D721Med (cell line): ENCODE measurements around the gene COG4.

Experiments
- DNase-seq: peaks from one replicate; pipeline ENCODE4 v3.0.0; 2011; ENCODE audit warnings: low spot score; ENCODE audit not compliant: insufficient read length
- FAIRE-seq: peaks from 2 replicates; lab custom pipeline; 2011; peaks lifted over from hg19 to GRCh38; lab: Jason Lieb, UNC
- CTCF ChIP-seq: IDR thresholded peaks from 2 replicates; pipeline ENCODE4 v1.5.1; 2012; ENCODE audit warnings: mild to moderate bottlenecking, control low read depth; ENCODE audit not compliant: insufficient read depth; ENCODE audit errors: missing control alignments

The COG4 gene

GRCh38 chr16:70568601-70569237 lies 45.4 kb upstream of the COG4 start:
- DNase-seq (no peak), FAIRE-seq (no peak)

GRCh38 chr16:70565053-70565452 lies 41.7 kb upstream of the COG4 start:
- FAIRE-seq (no peak), DNase-seq (no peak)
- no peak for TF ChIP-seq CTCF

More at GRCh38 chr16:70568601-70569237, 45.4 kb upstream of the COG4 start:
- no peak for TF ChIP-seq CTCF

DNA sequence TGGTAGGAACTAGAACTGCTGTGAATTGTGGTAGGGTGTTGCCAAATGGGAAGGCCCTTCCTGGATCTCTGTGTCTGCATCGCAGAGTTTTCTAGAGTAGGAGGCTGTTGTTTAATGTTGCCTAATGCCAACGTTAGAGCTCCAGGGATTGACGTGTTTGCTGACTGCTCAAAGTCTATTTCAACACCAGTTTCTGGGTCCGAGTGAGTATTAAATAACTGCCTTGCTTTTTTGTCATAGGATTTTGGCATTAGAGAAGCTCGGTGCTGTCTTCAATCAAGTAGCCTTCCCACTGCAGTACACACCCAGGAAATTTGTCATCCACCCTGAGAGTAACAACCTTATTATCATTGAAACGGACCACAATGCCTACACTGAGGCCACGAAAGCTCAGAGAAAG lies 40.3 kb upstream of the COG4 start:
- DNase-seq (no peak), FAIRE-seq (no peak)
- no peak for TF ChIP-seq CTCF

DNA sequence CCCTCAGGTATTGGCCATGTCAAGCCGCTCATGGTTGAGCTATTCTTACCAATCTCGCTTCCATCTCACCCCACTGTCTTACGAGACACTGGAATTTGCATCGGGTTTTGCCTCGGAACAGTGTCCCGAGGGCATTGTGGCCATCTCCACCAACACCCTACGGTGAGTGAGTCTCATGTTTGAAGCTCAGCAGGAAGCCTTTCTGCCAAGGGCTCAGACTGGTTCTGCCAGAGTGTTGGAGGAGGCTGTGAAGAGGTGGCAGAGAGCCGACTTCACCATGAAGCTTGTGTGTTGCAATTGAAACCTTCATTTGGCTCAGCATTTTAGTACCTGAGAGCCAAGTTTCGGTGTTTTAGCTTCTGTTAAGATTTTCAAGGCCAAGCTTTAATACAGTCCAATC lies 38.3 kb upstream of the COG4 start:
- DNase-seq: no peak
- TF ChIP-seq CTCF: no peak
- FAIRE-seq: no peak

DNA sequence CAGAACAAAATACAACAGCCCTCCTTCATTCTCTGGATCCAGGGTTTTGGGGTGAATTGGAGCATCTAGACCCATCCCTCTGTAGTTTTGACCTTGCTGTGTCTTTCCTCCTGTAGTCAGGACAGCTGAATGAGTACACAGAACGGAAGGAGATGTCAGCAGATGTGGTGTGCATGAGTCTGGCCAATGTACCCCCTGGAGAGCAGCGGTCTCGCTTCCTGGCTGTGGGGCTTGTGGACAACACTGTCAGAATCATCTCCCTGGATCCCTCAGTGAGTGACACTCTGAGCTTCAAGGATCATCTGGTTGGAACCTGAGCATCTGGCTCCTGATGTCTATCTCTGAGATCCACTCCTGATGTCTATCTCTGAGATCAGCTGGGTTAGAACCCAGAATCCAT lies 32.7 kb upstream of the COG4 start:
- DNase-seq: no peak
- no peak for FAIRE-seq
- no peak for TF ChIP-seq CTCF

DNA sequence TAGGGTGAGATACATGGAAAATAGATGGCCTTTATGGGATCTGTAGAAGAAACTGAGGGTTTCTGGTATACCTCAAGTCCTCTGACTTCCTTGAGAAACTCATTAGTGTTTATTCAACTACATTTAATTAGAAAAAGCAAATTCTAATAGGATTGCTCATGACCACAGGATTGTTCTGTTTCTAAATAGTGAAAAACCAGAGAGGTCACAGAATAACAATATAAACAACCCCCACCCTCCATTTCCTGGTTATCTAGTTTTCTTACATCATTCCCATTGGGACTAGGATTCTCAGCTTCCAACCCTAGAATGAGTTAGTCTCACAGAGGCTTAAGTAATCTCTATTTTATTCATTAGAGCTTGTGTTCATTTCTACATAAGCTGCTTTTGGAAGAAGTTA lies 30.3 kb upstream of the COG4 start:
- FAIRE-seq (no peak), DNase-seq (no peak)
- no peak for TF ChIP-seq CTCF

- FAIRE-seq (no peak), DNase-seq (no peak)
- TF ChIP-seq CTCF: no peak
Measured at GRCh38 chr16:70552675-70553074, 29.3 kb upstream of the COG4 start.
